ENCODE results near the gene RITA1.
"Not testable (repeated sequence)": the region's sequence is repeated elsewhere in the genome, so short reads cannot be mapped to it uniquely, and the experiment has no call there.

RITA1 gene

GRCh38 chr12:113138826-113139225 lies 46.7 kb upstream of the RITA1 start:
- TF ChIP-seq, protein P1, sequence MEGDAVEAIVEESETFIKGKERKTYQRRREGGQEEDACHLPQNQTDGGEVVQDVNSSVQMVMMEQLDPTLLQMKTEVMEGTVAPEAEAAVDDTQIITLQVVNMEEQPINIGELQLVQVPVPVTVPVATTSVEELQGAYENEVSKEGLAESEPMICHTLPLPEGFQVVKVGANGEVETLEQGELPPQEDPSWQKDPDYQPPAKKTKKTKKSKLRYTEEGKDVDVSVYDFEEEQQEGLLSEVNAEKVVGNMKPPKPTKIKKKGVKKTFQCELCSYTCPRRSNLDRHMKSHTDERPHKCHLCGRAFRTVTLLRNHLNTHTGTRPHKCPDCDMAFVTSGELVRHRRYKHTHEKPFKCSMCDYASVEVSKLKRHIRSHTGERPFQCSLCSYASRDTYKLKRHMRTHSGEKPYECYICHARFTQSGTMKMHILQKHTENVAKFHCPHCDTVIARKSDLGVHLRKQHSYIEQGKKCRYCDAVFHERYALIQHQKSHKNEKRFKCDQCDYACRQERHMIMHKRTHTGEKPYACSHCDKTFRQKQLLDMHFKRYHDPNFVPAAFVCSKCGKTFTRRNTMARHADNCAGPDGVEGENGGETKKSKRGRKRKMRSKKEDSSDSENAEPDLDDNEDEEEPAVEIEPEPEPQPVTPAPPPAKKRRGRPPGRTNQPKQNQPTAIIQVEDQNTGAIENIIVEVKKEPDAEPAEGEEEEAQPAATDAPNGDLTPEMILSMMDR (IDR thresholded peaks at IDR 0.05; ENCODE audit: low read depth, low read length, missing control alignments), result no peak
- Histone ChIP-seq H3K36me3 (replicated peaks) (no peaks in the 10 kb centered on the region), H3K4me3 (ENCODE audit: low read depth, low read length) (no peak overlapping the region), H3K27me3 (replicated peaks) (peaks cover 2% of the 10 kb centered on the region), H3K27ac (no peak overlapping the region)
- DNase-seq, result no peak
- in situ Hi-C loops (cut with HindIII; ENCODE audit: low pct_ligation_motif_present, low sequenced_read_pairs), result no loop called here

- no peak overlapping the region for H3K27ac ChIP-seq
- in situ Hi-C loops (cut with HindIII; ENCODE audit: low pct_ligation_motif_present, low sequenced_read_pairs), result no loop called here
- no peaks in the 10 kb centered on the region for H3K36me3 ChIP-seq (replicated peaks)
- peaks cover 2% of the 10 kb centered on the region for H3K27me3 ChIP-seq (replicated peaks)
- no peak for DNase-seq
- TF ChIP-seq, protein P1 (IDR thresholded peaks at IDR 0.05; ENCODE audit: low read depth, low read length, missing control alignments), result no peak
- H3K4me3 ChIP-seq (ENCODE audit: low read depth, low read length), result no peak overlapping the region
Measured at GRCh38 chr12:113140706-113141105, 44.8 kb upstream of the RITA1 start.

- H3K4me3 ChIP-seq (ENCODE audit: low read depth, low read length); H3K27me3 ChIP-seq (replicated peaks); DNase-seq; in situ Hi-C loops (cut with HindIII; ENCODE audit: low pct_ligation_motif_present, low sequenced_read_pairs); H3K36me3 ChIP-seq (replicated peaks); H3K27ac ChIP-seq: not testable (repeated sequence)
Measured at GRCh38 chr12:113141716-113142115, 43.8 kb upstream of the RITA1 start.

GRCh38 chr12:113142173-113142885 lies 43.2 kb upstream of the RITA1 start:
- no peaks in the 10 kb centered on the region for H3K36me3 ChIP-seq (replicated peaks)
- H3K4me3 ChIP-seq (ENCODE audit: low read depth, low read length), result no peak overlapping the region
- no peak for DNase-seq

GRCh38 chr12:113142886-113143332 lies 42.6 kb upstream of the RITA1 start:
- H3K4me3 ChIP-seq (ENCODE audit: low read depth, low read length), result no peak overlapping the region
- no peak for DNase-seq
- H3K27me3 ChIP-seq (replicated peaks), result no peaks in the 10 kb centered on the region
- H3K36me3 ChIP-seq (replicated peaks), result no peaks in the 10 kb centered on the region
- TF ChIP-seq, protein P1 (IDR thresholded peaks at IDR 0.05; ENCODE audit: low read depth, low read length, missing control alignments), result no peak
- no peak overlapping the region for H3K27ac ChIP-seq
- in situ Hi-C loops (cut with HindIII; ENCODE audit: low pct_ligation_motif_present, low sequenced_read_pairs), result no loop called here

More at GRCh38 chr12:113142173-113142885, 43.2 kb upstream of the RITA1 start:
- in situ Hi-C loops (cut with HindIII; ENCODE audit: low pct_ligation_motif_present, low sequenced_read_pairs), result no loop called here
- TF ChIP-seq, protein P1 (IDR thresholded peaks at IDR 0.05; ENCODE audit: low read depth, low read length, missing control alignments), result no peak
- H3K27me3 ChIP-seq (replicated peaks), result no peaks in the 10 kb centered on the region
- H3K27ac ChIP-seq, result no peak overlapping the region

DNA sequence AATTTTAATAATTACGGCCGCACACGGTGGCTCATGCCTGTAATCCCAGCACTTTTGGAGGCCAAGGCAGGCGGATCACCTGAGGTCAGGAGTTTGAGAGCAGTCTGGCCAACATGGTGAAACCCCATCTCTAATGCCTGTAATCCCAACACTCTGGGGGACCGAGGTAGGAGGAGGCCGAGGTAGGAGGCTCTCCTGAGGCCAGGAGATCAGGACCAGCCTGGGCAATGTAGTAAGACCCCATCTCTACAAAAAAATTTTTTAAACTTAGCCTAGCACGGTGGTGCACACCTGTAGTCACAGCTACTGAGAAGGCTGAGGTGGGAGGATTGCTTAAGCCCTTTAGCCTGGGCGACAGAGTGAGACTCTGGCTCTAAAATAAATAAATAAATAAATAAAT lies 41.6 kb upstream of the RITA1 start:
- H3K4me3 ChIP-seq (ENCODE audit: low read depth, low read length), result no peak overlapping the region
- H3K36me3 ChIP-seq (replicated peaks), result no peaks in the 10 kb centered on the region
- H3K27me3 ChIP-seq (replicated peaks), result no peaks in the 10 kb centered on the region
- in situ Hi-C loops (cut with HindIII; ENCODE audit: low pct_ligation_motif_present, low sequenced_read_pairs), result no loop called here
- H3K27ac ChIP-seq, result no peak overlapping the region
- TF ChIP-seq, protein P1 (IDR thresholded peaks at IDR 0.05; ENCODE audit: low read depth, low read length, missing control alignments), result no peak
- DNase-seq, result no peak

Measured in brain microvascular endothelial cell (primary cell).